ENCODE measurements around the gene CACNG3. TPM values are rescaled to one million over a fixed set of nuclear protein-coding genes. Genes with fewer than 3 reads are reported as not detected.
A peak's percentile ranks its signal among the peaks of the same experiment; 100 is the strongest.
"Not testable (repeated sequence)": the region's sequence is repeated elsewhere in the genome, so short reads cannot be mapped to it uniquely, and the experiment has no call there.

CACNG3 gene
- total RNA-seq, 1 donor from 2014 or later, result not detected

GRCh38 chr16:24281466-24281865, 25.3 kb downstream of the CACNG3 start:
- DNase-seq, result no peak

GRCh38 chr16:24282141-24282540, 26.0 kb downstream of the CACNG3 start:
- DNase-seq, result no peak

DNA sequence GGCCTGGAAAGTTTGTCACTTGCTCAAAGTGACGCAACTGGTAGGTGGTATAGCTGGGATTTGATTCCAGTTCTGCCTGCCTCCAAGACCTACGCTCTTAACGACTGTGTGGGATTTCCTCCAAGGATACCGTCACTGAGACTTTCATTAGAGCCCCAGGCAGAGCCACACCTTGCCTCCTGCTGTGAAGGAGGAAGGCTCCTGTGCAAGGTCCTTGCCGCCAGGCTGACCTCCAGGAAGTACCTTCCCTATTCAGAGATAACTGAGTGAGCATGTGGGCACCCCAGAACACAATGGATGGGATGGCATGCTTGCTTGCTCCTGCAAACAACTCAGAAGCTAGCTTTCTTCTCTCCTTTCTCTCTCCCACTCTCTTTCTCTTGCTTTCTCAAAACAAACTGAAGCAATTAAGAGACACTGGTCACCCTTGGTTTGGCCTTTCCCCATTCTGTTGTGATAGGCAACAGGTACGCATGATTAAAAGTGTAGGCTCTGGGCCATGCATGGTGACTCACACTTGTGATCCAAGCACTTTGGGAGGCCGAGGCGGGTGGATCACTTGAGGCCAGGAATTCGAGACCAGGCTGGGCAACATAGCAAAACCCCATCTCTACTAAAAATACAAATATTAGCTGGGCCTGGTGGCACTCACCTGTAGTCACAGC, 30.7 kb downstream of the CACNG3 start:
- no peak for DNase-seq

- DNase-seq, result no peak
These were observed 32.4 kb downstream of the CACNG3 start for GRCh38 chr16:24288516-24288915.

- DNase-seq, result no peak
These were observed 33.1 kb downstream of the CACNG3 start for GRCh38 chr16:24289166-24289700.

DNA sequence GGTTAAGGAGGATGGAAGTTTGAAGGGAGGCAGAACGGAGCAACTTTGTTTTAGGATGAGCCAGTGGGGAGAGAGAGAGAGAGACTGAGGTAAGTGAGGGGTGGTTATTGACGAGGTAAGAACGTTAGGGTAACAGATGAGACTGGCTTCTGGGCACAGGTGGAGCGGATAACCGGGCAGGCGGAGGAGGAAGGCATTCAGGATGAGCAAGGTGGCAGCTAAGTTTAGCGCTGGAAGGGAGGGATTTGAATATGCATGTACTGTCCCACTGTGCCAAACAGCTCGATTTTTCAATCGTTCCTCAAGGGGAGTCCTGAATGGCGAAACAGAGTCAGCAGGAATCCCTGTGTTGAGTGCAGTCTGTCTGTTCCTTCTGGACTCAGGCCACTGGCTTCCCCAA, 35.8 kb downstream of the CACNG3 start:
- no peak for DNase-seq

DNA sequence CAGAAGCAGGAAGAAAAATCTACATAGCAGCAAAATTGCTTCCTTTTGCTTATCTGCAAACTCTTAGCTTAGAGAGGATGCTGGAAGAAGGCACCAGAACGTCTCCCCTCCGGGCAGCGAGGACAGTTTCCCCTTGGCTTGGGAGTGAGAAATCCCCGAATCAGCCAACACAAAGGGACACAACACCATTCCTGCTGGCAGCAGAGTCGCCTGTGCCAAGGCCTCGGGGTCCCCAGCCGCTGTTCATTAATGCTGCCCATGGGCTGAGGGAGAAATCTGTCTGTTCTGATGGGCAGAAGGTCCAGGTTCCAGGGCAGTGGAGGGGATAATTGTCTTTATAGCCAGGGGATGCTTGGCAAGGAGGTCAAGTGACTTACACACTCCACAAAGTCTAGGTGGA, 38.0 kb downstream of the CACNG3 start:
- DNase-seq, result no peak

GRCh38 chr16:24297375-24297774, 41.2 kb downstream of the CACNG3 start:
- no peak for DNase-seq

DNA sequence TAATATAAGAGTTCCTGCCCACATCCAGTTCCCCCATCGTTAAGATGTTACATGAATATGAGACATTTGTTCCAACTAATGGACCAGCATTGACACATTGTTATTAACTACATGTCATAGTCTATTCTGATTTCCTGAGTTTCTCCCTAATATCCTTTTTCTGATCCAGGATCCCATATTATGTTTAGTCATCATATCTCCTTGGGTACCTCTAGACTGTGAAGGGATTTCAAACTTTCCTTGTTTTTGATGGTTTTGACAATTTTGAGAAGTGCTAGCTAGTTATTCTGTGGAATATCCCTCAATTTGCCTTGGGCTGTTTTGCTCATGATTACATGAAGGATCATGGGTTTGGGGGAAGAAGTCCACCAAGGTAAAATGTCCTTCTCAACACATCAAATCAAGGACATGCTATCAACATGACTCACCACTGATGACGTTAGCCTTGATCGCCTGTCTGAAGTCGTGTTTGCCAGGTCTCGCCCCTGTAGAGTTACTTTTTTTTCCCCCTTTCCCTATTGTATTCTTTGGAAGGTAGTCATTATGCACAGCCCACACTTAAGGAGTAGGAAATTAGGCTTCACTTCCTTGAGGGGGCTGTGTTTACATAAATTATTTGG, 42.5 kb downstream of the CACNG3 start:
- no peak for DNase-seq

DNA sequence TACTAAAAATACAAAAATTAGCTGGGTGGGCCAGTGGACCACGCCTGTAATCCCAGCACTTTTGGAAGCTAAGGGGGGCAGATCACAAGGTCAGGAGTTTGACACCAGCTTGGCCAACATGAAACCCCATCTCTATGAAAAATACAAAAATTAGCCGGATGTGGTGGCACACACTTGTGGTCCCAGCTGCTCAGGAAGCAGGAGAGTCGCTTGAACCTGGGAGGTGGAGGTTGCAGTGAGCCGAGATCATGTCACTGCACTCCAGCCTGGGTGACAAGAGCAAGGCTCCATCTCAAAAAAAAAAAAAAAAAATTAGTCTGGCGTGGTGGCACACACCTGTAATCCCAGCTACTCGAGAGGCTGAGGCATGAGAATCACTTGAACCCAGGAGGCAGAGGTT, 44.6 kb downstream of the CACNG3 start:
- DNase-seq, result not testable (repeated sequence)

- no peak for DNase-seq
These were observed 46.5 kb downstream of the CACNG3 start for GRCh38 chr16:24302636-24303035.

GRCh38 chr16:24308200-24308599, 52.1 kb downstream of the CACNG3 start:
- DNase-seq, result no peak

GRCh38 chr16:24309258-24310142, 53.4 kb downstream of the CACNG3 start:
- peak; percentile 73 for DNase-seq

GRCh38 chr16:24315343-24315742, 59.2 kb downstream of the CACNG3 start:
- no peak for DNase-seq

- no peak for DNase-seq
These were observed 62.5 kb downstream of the CACNG3 start for GRCh38 chr16:24318680-24319079.

DNA sequence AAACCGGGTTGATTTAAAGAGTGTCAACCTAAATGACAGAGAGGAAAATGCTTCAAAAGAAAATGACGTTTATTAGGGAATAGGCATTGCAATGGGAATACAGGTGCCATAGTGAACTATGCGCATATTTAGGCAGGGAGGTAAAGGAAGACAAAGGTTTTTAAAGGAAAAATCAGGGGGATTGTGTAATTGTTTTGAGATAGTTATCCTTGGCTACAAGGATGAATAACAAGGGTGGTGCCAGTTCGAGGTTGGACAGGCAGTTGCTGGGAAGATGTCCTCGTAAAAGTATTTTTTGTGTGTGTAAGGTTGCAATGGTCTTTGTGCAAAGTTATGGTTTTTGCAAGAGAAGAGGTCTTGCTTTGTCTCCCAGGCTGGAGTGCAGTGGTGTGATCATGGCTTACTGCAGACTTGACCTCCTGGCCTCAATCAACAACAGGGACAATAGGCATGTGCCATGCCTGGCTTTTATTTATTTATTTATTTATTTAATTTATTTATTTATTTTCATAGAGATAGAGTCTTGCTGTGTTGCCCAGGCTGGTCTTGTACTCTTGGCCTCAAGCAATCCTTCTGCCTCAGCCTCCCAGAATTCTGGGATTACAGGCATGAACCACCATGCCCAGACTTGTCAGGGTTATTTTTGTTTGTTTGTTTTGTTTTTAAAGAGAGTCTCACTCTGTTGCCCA, 63.1 kb downstream of the CACNG3 start:
- DNase-seq, result no peak

GRCh38 chr16:24322106-24322505, 66.0 kb downstream of the CACNG3 start:
- no peak for DNase-seq

DNA sequence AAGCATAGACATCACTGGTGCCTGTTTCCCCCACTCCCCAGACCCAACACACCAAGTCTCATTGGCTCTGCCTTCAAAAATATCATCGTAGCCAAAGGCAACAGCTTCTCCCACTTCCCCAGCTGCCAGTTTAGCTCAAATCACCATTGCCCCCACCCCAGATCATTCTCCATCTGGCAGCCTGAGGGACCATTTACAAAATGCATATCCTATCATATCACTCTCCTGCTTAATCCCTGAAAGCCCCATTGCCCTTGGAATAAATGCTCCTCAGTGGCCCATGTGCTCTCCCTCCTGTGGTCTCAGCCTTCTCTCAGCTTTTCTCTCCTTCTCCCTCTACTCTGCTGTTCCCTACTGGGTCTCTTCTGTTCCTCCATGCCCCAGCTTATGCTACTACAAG, 68.3 kb downstream of the CACNG3 start:
- no peak for DNase-seq

GRCh38 chr16:24328835-24329452, 72.8 kb downstream of the CACNG3 start:
- no peak for DNase-seq

DNA sequence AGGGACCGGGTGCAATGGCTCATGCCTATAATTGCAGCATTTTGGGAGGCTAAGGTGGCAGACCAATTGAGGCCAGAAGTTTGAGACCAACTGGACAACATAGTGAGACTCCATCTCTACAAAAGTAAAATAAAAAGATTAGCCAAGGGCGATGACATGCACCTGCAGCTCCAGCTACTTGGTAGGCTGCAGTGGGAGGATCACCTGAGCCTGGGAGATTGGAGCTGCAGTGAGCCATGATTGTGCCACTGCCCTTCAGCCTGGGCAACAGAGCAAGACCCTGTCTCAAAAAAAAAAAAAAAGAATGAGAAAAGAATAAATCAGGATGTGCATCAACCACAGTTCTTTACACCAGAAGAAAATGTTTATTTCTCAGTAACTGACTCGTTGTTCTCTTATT, 76.0 kb downstream of the CACNG3 start:
- no peak for DNase-seq

GRCh38 chr16:24332582-24333090, 76.5 kb downstream of the CACNG3 start:
- no peak for DNase-seq

DNA sequence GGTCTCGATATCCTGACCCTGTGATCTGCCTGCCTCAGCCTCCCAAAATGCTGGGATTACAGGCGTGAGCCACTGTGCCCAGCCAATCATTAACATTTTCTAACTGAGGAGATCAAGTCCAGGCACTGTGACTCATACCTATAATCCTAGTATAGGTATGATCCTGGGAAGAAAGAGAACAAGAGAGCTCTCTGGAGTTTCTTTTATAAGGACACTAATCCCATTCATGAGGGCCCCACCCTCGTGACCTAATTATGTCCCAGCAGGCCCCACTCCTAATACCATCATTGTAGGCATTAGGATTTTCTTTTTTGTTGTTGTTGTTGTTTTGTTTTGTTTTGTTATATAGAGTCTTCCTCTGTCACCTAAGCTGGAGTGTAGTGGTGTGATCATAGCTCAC, 80.4 kb downstream of the CACNG3 start:
- no peak for DNase-seq
